GM19240 (cell line): Measurements from ENCODE around the gene SNED1.

ENCODE experiments used
- DNase-seq: peaks from one replicate; pipeline ENCODE4 v3.0.0; 2011; ENCODE audit warnings: low spot score; ENCODE audit not compliant: insufficient read length

SNED1 gene

GRCh38 chr2:241047253-241048010 is 49.0 kb downstream of the SNED1 start:
- DNase-seq: no peak

DNA sequence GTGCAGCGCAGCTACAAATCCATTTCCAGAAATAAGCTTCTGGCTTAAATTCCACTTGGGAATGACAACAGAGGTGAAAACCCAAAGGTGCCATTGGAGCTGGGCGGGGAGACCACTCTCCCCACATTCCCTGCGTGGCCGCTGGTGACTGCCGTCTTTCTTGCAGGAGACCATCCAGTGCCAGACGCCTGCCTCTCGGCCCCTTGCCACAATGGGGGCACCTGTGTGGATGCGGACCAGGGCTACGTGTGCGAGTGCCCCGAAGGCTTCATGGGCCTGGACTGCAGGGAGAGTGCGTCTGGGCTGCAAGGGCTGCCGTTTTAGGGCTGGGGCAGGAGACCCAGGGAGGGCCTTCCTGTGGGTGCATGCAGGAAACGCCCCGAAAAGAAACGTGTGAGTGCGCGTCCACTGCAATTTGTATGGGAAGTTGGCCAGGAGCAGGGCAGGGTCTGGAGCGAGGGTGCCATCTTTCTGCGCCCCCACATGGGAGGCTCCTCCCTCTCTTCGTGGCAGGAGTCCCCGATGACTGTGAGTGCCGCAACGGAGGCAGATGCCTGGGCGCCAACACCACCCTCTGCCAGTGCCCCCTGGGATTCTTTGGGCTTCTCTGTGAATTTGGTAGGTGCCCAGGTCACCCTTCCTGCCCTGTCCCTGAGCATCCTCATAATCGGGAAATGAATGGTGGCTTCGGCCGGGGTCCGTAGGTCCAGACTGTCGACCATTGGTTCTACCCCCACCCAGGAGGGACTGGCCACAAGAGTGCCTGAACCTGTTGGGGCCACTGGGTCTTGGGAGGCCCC is 49.9 kb downstream of the SNED1 start:
- no peak for DNase-seq

DNA sequence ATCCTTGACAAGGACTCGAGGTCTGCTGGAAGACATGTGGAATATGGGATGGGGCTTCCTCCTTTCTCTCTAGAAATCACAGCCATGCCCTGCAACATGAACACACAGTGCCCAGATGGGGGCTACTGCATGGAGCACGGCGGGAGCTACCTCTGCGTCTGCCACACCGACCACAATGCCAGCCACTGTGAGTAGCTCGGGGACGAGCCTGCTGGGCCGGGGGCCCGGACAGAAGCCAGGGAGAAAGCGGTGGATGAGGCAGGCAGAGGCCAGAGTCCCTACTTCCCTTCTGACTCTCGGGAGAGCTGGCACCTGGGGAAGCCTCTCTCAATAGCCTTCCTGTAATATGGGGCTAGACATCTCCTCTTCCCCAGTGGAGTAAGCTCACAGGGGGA is 50.5 kb downstream of the SNED1 start:
- DNase-seq: no peak

- no peak for DNase-seq
Measured at GRCh38 chr2:241049739-241050623, 51.6 kb downstream of the SNED1 start.

- no peak for DNase-seq
Measured at GRCh38 chr2:241050624-241051577, 52.5 kb downstream of the SNED1 start.

DNA sequence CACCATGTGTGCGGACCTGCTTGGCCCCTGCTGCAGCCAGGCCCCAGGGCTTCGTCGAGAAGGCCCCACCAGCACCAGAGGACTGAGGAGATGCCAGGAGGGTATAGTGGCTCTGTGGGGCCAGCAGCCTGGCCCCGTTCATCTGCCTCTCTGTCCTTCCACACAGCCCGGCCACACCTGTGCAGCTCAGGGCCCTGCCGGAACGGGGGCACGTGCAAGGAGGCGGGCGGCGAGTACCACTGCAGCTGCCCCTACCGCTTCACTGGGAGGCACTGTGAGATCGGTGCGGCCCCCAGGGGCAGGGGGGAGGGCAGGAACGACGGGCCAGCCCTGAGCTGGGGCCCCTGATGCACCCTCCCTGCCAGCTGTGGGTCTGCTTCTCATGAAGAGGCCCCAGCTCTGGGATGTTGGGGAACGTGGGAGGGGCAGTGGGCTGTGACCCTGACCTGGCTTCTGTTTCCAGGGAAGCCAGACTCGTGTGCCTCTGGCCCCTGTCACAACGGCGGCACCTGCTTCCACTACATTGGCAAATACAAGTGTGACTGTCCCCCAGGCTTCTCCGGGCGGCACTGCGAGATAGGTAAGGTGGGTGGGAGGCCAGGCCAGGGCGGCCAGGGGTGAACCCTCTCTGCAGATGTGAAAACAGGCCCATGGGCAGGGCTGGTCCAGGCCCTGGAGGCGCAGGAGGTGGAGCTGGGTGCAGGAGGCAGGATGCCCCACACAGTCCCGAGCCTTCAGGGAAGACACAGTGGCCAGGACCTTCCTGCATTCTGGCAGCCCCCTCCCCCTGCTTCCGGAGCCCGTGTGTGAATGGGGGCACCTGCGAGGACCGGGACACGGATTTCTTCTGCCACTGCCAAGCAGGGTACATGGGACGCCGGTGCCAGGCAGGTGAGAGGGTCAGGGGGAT is 53.4 kb downstream of the SNED1 start:
- no peak for DNase-seq

GRCh38 chr2:241052677-241053360 is 54.4 kb downstream of the SNED1 start:
- no peak for DNase-seq

- no peak for DNase-seq
Measured at GRCh38 chr2:241053576-241054251, 55.3 kb downstream of the SNED1 start.

- DNase-seq: no peak
Measured at GRCh38 chr2:241061275-241061674, 62.9 kb downstream of the SNED1 start.

GRCh38 chr2:241062389-241063092 is 64.1 kb downstream of the SNED1 start:
- DNase-seq: no peak

- DNase-seq: no peak
Measured at GRCh38 chr2:241063093-241063551, 64.7 kb downstream of the SNED1 start.

- no peak for DNase-seq
Measured at GRCh38 chr2:241063587-241063986, 65.2 kb downstream of the SNED1 start.

DNA sequence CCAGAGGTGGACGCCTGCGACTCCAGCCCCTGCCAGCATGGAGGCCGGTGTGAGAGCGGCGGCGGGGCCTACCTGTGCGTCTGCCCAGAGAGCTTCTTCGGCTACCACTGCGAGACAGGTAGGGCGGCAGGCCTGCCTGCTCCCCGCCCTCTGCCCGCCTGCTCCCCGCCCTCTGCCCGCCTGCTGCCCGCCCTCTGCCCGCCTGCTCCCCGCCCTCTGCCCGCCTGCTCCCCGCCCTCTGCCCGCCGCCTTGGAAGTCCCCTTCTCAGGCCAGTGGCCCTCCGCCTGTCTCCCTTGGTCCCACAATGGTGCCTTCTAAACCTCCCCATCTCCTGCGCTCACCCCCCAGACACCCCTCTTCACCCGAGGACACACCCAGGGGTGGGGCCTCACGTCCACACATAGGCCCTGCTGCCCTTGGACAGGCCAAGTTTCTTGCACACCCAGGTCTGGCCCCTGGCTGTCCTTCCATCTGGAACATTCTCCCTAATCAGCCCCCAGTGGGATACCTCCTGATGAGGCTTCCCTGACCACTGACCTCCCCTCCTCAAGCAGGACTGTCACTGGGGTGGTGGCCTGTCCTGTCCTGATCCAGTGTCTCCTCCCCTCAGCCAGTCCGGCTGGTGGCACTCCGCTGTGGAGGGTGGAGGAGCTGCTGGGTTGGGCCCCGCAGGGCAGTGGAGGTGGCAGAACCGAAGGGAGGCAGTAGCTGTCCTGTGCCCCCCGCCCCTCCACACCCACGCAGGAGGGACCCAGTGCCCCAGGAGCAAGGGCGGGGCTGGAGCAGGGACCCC is 65.8 kb downstream of the SNED1 start:
- DNase-seq: no peak

DNA sequence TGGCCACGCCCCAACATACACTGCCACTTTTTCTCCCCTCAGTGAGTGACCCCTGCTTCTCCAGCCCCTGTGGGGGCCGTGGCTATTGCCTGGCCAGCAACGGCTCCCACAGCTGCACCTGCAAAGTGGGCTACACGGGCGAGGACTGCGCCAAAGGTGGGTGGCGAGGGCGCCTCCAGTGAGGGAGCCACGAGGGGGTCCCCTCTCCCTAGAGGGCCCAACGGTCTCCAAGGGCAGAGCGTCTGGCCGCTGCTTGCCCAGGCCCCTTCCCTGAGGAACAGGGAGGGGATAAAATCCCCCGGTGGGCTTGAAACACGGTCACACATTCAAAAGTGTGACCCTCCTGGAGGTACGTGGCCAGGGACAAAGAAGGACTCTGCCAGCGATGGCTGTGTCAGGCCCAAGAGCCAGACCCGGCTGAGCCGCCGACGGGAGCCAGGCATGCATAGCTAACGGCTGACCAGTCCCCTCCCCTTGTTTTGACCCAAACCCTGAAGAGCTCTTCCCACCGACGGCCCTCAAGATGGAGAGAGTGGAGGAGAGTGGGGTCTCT is 66.5 kb downstream of the SNED1 start:
- no peak for DNase-seq

GRCh38 chr2:241065355-241065803 is 67.0 kb downstream of the SNED1 start:
- DNase-seq: no peak

- no peak for DNase-seq
Measured at GRCh38 chr2:241066171-241066892, 67.9 kb downstream of the SNED1 start.
